ENCODE data around the gene FUS.
"Not testable (repeated sequence)": the region's sequence is repeated elsewhere in the genome, so short reads cannot be mapped to it uniquely, and the experiment has no call there.

FUS gene

GRCh38 chr16:31143011-31143693, 36.8 kb upstream of the FUS start:
- no peak for FAIRE-seq
- DNase-seq (ENCODE audit: insufficient read length, low spot score), result no peak

GRCh38 chr16:31143694-31144148, 36.2 kb upstream of the FUS start:
- FAIRE-seq, result no peak

GRCh38 chr16:31144418-31144817, 35.5 kb upstream of the FUS start:
- DNase-seq (ENCODE audit: insufficient read length, low spot score); FAIRE-seq: not testable (repeated sequence)

More at GRCh38 chr16:31143694-31144148, 36.2 kb upstream of the FUS start:
- DNase-seq (ENCODE audit: insufficient read length, low spot score), result no peak

GRCh38 chr16:31145398-31145990, 34.4 kb upstream of the FUS start:
- no peak for FAIRE-seq
- no peak for DNase-seq (ENCODE audit: insufficient read length, low spot score)

GRCh38 chr16:31147574-31147973, 32.4 kb upstream of the FUS start:
- FAIRE-seq, result no peak
- DNase-seq (ENCODE audit: insufficient read length, low spot score), result no peak

GRCh38 chr16:31148281-31148728, 31.6 kb upstream of the FUS start:
- no peak for FAIRE-seq
- no peak for DNase-seq (ENCODE audit: insufficient read length, low spot score)

- DNase-seq (ENCODE audit: insufficient read length, low spot score) (no peak), FAIRE-seq (no peak)
These were observed 31.0 kb upstream of the FUS start for GRCh38 chr16:31148896-31149295.

GRCh38 chr16:31149332-31149731, 30.6 kb upstream of the FUS start:
- FAIRE-seq, result no peak
- no peak for DNase-seq (ENCODE audit: insufficient read length, low spot score)

- no peak for DNase-seq (ENCODE audit: insufficient read length, low spot score)
- no peak for FAIRE-seq
These were observed 29.7 kb upstream of the FUS start, which contains the start of gene PRSS36 for GRCh38 chr16:31149894-31150890. PRSS36 (minus strand) TSS chr16:31150066; CDS start chr16:31150035, 31 bp downstream.

GRCh38 chr16:31150976-31151375, 29.0 kb upstream of the FUS start:
- not testable (repeated sequence) for FAIRE-seq; DNase-seq (ENCODE audit: insufficient read length, low spot score)

GRCh38 chr16:31157136-31157535, 22.8 kb upstream of the FUS start:
- FAIRE-seq (no peak), DNase-seq (ENCODE audit: insufficient read length, low spot score) (no peak)

GRCh38 chr16:31167315-31167714, 12.6 kb upstream of the FUS start:
- FAIRE-seq (no peak), DNase-seq (ENCODE audit: insufficient read length, low spot score) (no peak)

GRCh38 chr16:31168848-31169247, 11.1 kb upstream of the FUS start:
- DNase-seq (ENCODE audit: insufficient read length, low spot score), result no peak
- FAIRE-seq, result no peak

GRCh38 chr16:31170048-31170447, 9.9 kb upstream of the FUS start:
- DNase-seq (ENCODE audit: insufficient read length, low spot score); FAIRE-seq: not testable (repeated sequence)

- no peak for FAIRE-seq
- DNase-seq (ENCODE audit: insufficient read length, low spot score), result no peak
These were observed 2.8 kb upstream of the FUS start for GRCh38 chr16:31177136-31177535.

GRCh38 chr16:31179219-31179746, 656 bp upstream of the FUS start:
- DNase-seq (ENCODE audit: insufficient read length, low spot score) (no peak), FAIRE-seq (no peak)

- DNase-seq (ENCODE audit: insufficient read length, low spot score) (no peak), FAIRE-seq (no peak)
These were observed 1.3 kb downstream of the FUS start for GRCh38 chr16:31181102-31181830.

- FAIRE-seq (no peak), DNase-seq (ENCODE audit: insufficient read length, low spot score) (no peak)
These were observed 2.5 kb downstream of the FUS start for GRCh38 chr16:31182391-31182790.

- DNase-seq (ENCODE audit: insufficient read length, low spot score) (no peak), FAIRE-seq (no peak)
These were observed 3.8 kb downstream of the FUS start for GRCh38 chr16:31183432-31184428.
